ENCODE measurements around the gene KRTAP12-1. TPM values are rescaled to one million over a fixed set of nuclear protein-coding genes. Genes with fewer than 3 reads are reported as not detected.
"Not testable (repeated sequence)": the region's sequence is repeated elsewhere in the genome, so short reads cannot be mapped to it uniquely, and the experiment has no call there.

KRTAP12-1 gene
- total RNA-seq, 1 experiment from 2014 or later = 0.63 TPM

- H3K27me3 Mint-ChIP-seq (ENCODE audit: low read depth) = peaks cover 4% of the 10 kb centered on the region; the same call in 1 of the 2 replicates
- H3K36me3 Mint-ChIP-seq = peaks cover 16% of the 10 kb centered on the region
- no peak overlapping the region for H3K27ac Mint-ChIP-seq
- DNase-seq (ENCODE audit: low spot score) (no peak), ATAC-seq (no peak; the same call in 1 of the 2 replicates)
- ChIA-PET CTCF (interaction anchor here (0.6 to 2.0 kb wide), 4 partner anchors 20 to 157 kb away, joined by 3 to 4 read pairs (median 3); no protein-coding TSS in a partner anchor), POLR2A (no interaction called here)
- H3K4me3 Mint-ChIP-seq = no peak overlapping the region
- TF ChIP-seq ZNF671 (CRISPR knock-in tag; IDR thresholded peaks at IDR 0.05) = no peak
- no peak for TF ChIP-seq GABPB1 (CRISPR knock-in tag; IDR thresholded peaks at IDR 0.05)
- TF ChIP-seq SMAD4 (CRISPR knock-in tag; IDR thresholded peaks at IDR 0.05) = no peak
- TF ChIP-seq OVOL2 (CRISPR knock-in tag; IDR thresholded peaks at IDR 0.05; ENCODE audit: borderline replicate concordance) = no peak
- TF ChIP-seq, protein P1, sequence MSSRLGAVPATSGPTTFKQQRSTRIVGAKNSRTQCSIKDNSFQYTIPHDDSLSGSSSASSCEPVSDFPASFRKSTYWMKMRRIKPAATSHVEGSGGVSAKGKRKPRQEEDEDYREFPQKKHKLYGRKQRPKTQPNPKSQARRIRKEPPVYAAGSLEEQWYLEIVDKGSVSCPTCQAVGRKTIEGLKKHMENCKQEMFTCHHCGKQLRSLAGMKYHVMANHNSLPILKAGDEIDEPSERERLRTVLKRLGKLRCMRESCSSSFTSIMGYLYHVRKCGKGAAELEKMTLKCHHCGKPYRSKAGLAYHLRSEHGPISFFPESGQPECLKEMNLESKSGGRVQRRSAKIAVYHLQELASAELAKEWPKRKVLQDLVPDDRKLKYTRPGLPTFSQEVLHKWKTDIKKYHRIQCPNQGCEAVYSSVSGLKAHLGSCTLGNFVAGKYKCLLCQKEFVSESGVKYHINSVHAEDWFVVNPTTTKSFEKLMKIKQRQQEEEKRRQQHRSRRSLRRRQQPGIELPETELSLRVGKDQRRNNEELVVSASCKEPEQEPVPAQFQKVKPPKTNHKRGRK (CRISPR knock-in tag; IDR thresholded peaks at IDR 0.05; ENCODE audit: borderline replicate concordance) = no peak
- H3K9me3 Mint-ChIP-seq = peaks cover 18% of the 10 kb centered on the region
- peaks cover 10% of the 10 kb centered on the region for H3K4me1 Mint-ChIP-seq
Measured at GRCh38 chr21:44647222-44647552, 34.8 kb downstream of the KRTAP12-1 start.

- ATAC-seq; H3K27ac Mint-ChIP-seq; H3K27me3 Mint-ChIP-seq (ENCODE audit: low read depth); DNase-seq (ENCODE audit: low spot score); H3K4me1 Mint-ChIP-seq; H3K4me3 Mint-ChIP-seq: not testable (repeated sequence)
- CTCF ChIA-PET = interaction anchor here (0.6 to 2.0 kb wide), 4 partner anchors 19 to 157 kb away, joined by 3 to 4 read pairs (median 3); no protein-coding TSS in a partner anchor
- Mint-ChIP-seq H3K36me3 (peaks cover 16% of the 10 kb centered on the region), H3K9me3 (peaks cover 21% of the 10 kb centered on the region)
- POLR2A ChIA-PET = interaction anchor here (0.7 kb wide), 1 partner anchor 21 kb away, joined by 3 read pairs; no protein-coding TSS in a partner anchor
Measured at GRCh38 chr21:44646366-44647221, 35.4 kb downstream of the KRTAP12-1 start, which contains the start of gene KRTAP10-11. TSS of gene KRTAP10-11 (plus strand) at chr21:44646414. CDS start at chr21:44646459, 45 bp downstream.

DNA sequence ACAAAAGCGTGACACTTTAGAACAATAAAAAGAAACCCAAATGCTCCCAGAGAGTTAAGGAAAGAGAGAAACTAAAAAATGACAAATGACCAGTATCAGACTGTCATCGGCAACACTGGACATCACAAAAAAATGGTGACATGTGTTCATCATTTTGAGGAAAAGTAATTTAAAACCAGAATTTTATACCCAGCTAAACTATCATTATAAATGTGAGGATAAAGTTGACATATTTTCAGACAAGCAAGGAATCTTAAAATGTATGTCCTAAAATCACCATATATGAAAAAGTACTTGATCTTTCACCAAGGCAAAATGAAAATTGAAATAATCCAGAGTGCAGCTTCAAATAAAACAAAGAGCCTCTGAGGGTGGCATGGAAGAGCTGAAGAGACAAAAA is 37.1 kb downstream of the KRTAP12-1 start:
- Mint-ChIP-seq H3K27ac (no peak overlapping the region), H3K27me3 (ENCODE audit: low read depth) (peaks cover 8% of the 10 kb centered on the region; the same call in 1 of the 2 replicates), H3K4me3 (no peak overlapping the region), H3K4me1 (peaks cover 10% of the 10 kb centered on the region), H3K9me3 (peaks cover 38% of the 10 kb centered on the region), H3K36me3 (peaks cover 27% of the 10 kb centered on the region)
- ChIA-PET CTCF (interaction anchor here (0.6 kb wide), 1 partner anchor 149 kb away, joined by 3 read pairs; no protein-coding TSS in a partner anchor), POLR2A (no interaction called here)
- DNase-seq (ENCODE audit: low spot score) (no peak), ATAC-seq (no peak)
- TF ChIP-seq ZNF281 (CRISPR knock-in tag; IDR thresholded peaks at IDR 0.05) (no peak), ZNF219 (CRISPR knock-in tag; IDR thresholded peaks at IDR 0.05; ENCODE audit: borderline replicate concordance) (no peak), ZBTB21 (CRISPR knock-in tag; IDR thresholded peaks at IDR 0.05; ENCODE audit: borderline replicate concordance) (no peak), EMX1 (CRISPR knock-in tag; IDR thresholded peaks at IDR 0.05) (no peak), SMAD3 (CRISPR knock-in tag; IDR thresholded peaks at IDR 0.05; ENCODE audit: borderline replicate concordance) (no peak), ATF1 (CRISPR knock-in tag; IDR thresholded peaks at IDR 0.05) (no peak), TP53 (CRISPR knock-in tag; IDR thresholded peaks at IDR 0.05) (no peak), IRF1 (CRISPR knock-in tag; IDR thresholded peaks at IDR 0.05) (no peak), STAT6 (CRISPR knock-in tag; conservative IDR thresholded peaks at IDR 0.05; ENCODE audit: low read depth) (no peak)
- TF ChIP-seq, protein P2, sequence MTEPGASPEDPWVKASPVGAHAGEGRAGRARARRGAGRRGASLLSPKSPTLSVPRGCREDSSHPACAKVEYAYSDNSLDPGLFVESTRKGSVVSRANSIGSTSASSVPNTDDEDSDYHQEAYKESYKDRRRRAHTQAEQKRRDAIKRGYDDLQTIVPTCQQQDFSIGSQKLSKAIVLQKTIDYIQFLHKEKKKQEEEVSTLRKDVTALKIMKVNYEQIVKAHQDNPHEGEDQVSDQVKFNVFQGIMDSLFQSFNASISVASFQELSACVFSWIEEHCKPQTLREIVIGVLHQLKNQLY (CRISPR knock-in tag; IDR thresholded peaks at IDR 0.05) = no peak
